KBM-7 (cell line): Measurements from ENCODE around the gene NOTCH3.
A peak's percentile ranks its signal among the peaks of the same experiment; 100 is the strongest.

Source experiments
- DNase-seq: peaks from one replicate; pipeline ENCODE4 v3.0.0-alpha.2; 2015
- in situ Hi-C: fragments of 300-500 bp; cut with MboI; formaldehyde crosslinking; loops from 2 replicates; pipeline ENCODE4 v1.14.3; 2020; ENCODE audit warnings: low sequenced_read_pairs, low pct_unique_long_range_greater_than_20kb, mixed read lengths

The NOTCH3 gene

GRCh38 chr19:15198951-15199660 is 1.7 kb downstream of the NOTCH3 start:
- DNase-seq: no peak
- in situ Hi-C loops: no loop called here

- no peak for DNase-seq
- in situ Hi-C loops: no loop called here
These were observed 2.9 kb downstream of the NOTCH3 start for GRCh38 chr19:15197942-15198341.

- in situ Hi-C loops: no loop called here
- no peak for DNase-seq
These were observed 3.4 kb downstream of the NOTCH3 start for GRCh38 chr19:15197275-15197941.

GRCh38 chr19:15196360-15197005 is 4.3 kb downstream of the NOTCH3 start:
- no peak for DNase-seq
- in situ Hi-C loops: no loop called here

GRCh38 chr19:15195371-15196334 is 5.1 kb downstream of the NOTCH3 start:
- no peak for DNase-seq
- in situ Hi-C loops: no loop called here

- no peak for DNase-seq
- in situ Hi-C loops: no loop called here
These were observed 5.9 kb downstream of the NOTCH3 start for GRCh38 chr19:15194938-15195337.

- no peak for DNase-seq
- in situ Hi-C loops: no loop called here
These were observed 8.8 kb downstream of the NOTCH3 start for GRCh38 chr19:15191982-15192381.

GRCh38 chr19:15191514-15191913 is 9.3 kb downstream of the NOTCH3 start:
- in situ Hi-C loops: no loop called here
- no peak for DNase-seq

GRCh38 chr19:15188851-15189250 is 11.9 kb downstream of the NOTCH3 start:
- no peak for DNase-seq
- in situ Hi-C loops: no loop called here

- in situ Hi-C loops: no loop called here
- no peak for DNase-seq
These were observed 13.5 kb downstream of the NOTCH3 start for GRCh38 chr19:15187026-15188007.

- in situ Hi-C loops: no loop called here
- DNase-seq: no peak
These were observed 15.6 kb downstream of the NOTCH3 start for GRCh38 chr19:15185188-15185587.

- no peak for DNase-seq
- in situ Hi-C loops: no loop called here
These were observed 16.0 kb downstream of the NOTCH3 start for GRCh38 chr19:15184776-15185175.

- DNase-seq: no peak
- in situ Hi-C loops: no loop called here
These were observed 19.4 kb downstream of the NOTCH3 start for GRCh38 chr19:15181394-15181793.

- in situ Hi-C loops: no loop called here
- DNase-seq: no peak
These were observed 20.1 kb downstream of the NOTCH3 start for GRCh38 chr19:15180451-15181390.

GRCh38 chr19:15178629-15179308 is 22.0 kb downstream of the NOTCH3 start:
- in situ Hi-C loops: no loop called here
- no peak for DNase-seq

- DNase-seq: peak; percentile 89
- in situ Hi-C loops: no loop called here
These were observed 23.3 kb downstream of the NOTCH3 start for GRCh38 chr19:15177269-15178116.
